ENCODE data around the gene DUOXA2. TPM values are rescaled to one million over a fixed set of nuclear protein-coding genes. Genes with fewer than 3 reads are reported as not detected.

DUOXA2 gene
- total RNA-seq, 1 donor: not detected

DNA sequence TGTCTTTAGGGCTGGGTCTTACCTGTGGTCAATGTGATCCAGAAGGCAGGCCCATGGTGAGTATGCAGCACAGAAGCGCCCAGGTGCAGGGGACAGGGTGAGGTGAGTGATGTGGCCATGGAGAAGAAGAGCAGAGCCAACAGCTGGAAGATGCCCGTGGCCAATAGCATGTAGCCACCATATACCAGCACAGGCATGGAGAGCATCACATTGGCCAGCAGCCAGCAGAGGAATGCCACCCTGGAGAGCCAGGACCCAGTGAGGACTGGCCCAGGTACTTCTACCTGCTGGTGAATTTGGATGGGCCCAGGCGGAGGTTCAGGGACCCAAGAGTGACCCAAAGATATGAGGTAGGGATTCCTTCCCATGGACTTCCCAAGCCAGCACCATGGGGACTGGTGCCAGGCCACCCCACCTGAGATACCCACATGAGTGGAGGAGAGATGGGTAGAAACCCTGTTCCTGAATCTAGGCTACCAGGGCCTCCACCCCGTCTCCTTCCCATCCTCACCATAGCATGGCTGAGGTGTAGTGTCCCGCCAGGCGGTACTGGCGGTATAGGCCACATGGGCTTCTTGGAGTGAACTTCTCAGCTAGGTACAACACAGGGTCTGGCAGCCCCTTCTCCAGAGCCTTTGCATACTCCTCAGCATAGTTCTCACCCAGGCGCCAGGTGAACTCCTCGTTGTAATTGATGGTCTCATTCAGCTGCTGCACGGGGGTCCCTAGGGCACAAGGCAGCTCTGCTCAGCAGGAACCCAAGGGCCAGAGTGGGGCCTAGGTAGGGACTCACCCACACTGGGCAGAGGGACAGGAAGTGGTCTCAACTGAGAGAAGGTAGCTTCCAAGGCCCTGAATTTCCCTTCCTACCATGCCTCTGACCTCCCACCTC, 6.2 kb downstream of the DUOXA2 start:
- TF ChIP-seq, protein P1, sequence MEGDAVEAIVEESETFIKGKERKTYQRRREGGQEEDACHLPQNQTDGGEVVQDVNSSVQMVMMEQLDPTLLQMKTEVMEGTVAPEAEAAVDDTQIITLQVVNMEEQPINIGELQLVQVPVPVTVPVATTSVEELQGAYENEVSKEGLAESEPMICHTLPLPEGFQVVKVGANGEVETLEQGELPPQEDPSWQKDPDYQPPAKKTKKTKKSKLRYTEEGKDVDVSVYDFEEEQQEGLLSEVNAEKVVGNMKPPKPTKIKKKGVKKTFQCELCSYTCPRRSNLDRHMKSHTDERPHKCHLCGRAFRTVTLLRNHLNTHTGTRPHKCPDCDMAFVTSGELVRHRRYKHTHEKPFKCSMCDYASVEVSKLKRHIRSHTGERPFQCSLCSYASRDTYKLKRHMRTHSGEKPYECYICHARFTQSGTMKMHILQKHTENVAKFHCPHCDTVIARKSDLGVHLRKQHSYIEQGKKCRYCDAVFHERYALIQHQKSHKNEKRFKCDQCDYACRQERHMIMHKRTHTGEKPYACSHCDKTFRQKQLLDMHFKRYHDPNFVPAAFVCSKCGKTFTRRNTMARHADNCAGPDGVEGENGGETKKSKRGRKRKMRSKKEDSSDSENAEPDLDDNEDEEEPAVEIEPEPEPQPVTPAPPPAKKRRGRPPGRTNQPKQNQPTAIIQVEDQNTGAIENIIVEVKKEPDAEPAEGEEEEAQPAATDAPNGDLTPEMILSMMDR (IDR thresholded peaks at IDR 0.05; ENCODE audit: insufficient read depth, low read length): no peak
- no peak overlapping the region for H3K4me3 ChIP-seq (ENCODE audit: low read depth, low read length)
- no peak for DNase-seq (ENCODE audit: low read depth)

DNA sequence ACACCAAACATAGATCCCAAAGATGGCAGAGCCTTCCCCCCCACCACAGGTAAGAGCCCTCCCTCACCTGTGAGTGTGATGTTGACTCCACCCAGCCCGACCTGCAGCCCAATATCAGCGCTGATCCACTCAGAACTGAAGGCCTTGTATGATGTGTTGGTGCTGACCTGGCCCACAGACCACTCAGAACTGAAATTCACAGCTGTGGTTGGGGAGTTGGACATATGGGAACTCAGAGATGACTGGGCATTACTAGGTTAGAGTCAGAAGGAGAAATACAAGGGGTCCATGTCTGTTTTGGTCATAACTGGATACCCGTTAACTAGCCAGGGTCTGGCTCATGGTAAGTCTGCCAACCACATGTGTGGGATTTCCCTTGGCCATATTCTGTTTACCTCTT, 6.9 kb downstream of the DUOXA2 start:
- H3K4me3 ChIP-seq (ENCODE audit: low read depth, low read length): no peak overlapping the region
- TF ChIP-seq, protein P1 (IDR thresholded peaks at IDR 0.05; ENCODE audit: insufficient read depth, low read length): no peak

DNA sequence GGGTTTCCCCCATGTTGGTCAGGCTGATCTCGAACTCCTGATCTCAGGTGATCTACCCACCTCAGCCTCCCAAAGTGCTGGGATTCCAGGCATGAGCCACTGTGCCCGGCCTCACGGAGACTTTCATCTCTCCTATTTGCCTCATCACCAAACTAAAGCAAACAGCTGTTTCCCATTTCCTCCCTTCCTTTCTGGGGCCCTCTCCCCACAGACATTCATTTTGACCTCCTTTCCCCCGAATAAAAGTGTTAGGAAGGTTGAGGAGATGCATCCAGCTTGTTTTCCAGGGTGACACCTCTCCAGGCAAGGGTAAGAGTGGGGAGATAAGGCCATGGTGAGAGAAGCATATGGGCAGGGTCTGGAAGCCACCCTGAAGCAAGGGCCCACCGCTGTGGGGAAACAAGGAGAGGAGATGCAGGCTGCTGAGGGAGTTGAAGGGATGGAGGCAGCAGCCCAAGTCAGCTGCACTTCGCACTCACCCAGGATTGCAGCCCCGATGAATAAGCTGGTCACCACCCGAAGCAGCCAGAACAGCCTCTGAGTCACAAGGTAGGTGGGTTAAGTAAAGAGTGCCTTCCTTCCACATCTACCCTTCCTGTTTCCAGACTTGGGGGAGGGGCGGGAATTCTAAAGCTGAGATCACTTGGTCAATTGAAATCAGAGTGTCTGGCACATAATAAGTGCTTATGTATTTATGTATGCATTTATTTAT, 7.7 kb downstream of the DUOXA2 start:
- H3K4me3 ChIP-seq (ENCODE audit: low read depth, low read length): no peak overlapping the region
- DNase-seq (ENCODE audit: low read depth): peak; percentile 82
- TF ChIP-seq, protein P1 (IDR thresholded peaks at IDR 0.05; ENCODE audit: insufficient read depth, low read length): no peak

More for the DNA sequence above, 6.9 kb downstream of the DUOXA2 start:
- no peak for DNase-seq (ENCODE audit: low read depth)

DNA sequence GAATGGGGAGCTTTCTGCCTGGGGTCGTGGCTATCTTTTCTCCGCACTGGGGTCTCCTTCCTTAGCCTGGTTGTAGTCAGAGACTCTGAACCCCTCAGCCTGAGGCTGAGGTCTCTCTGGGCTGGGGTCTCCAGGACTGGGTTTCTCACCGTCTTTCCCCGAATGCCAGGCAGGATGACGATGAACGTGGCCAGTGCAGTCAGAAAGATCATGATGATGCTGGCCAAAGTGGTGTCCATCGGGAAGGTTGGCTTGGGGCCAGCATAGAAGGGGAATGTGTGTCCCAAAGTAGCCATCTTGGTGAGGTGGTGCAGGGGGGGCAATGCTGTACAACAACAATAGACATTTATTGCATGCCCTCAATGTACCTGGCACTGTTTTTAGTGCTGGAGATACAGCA, 8.6 kb downstream of the DUOXA2 start:
- no peak overlapping the region for H3K4me3 ChIP-seq (ENCODE audit: low read depth, low read length)
- TF ChIP-seq, protein P1 (IDR thresholded peaks at IDR 0.05; ENCODE audit: insufficient read depth, low read length): no peak
- no peak for DNase-seq (ENCODE audit: low read depth)

DNA sequence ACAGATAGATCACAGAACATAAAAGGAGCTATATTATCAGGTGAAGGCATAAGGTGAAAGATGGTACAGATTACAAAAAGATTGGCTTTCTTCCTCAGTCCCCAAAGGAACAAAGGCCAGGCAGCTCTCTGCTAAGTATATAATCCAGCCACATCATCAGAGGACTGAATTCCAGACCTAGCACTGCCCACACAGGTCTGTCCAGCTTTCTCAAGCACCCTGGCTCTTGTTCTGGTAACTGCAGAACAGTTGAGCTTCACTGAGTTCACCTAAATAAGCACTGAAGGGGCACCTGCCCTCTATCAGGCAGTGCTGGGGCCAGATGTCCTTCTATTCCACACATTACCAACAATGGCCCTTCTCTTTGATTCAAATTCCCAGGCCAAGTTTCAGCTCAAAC, 9.3 kb downstream of the DUOXA2 start:
- DNase-seq (ENCODE audit: low read depth): no peak
- H3K4me3 ChIP-seq (ENCODE audit: low read depth, low read length): no peak overlapping the region
- TF ChIP-seq, protein P1 (IDR thresholded peaks at IDR 0.05; ENCODE audit: insufficient read depth, low read length): no peak

DNA sequence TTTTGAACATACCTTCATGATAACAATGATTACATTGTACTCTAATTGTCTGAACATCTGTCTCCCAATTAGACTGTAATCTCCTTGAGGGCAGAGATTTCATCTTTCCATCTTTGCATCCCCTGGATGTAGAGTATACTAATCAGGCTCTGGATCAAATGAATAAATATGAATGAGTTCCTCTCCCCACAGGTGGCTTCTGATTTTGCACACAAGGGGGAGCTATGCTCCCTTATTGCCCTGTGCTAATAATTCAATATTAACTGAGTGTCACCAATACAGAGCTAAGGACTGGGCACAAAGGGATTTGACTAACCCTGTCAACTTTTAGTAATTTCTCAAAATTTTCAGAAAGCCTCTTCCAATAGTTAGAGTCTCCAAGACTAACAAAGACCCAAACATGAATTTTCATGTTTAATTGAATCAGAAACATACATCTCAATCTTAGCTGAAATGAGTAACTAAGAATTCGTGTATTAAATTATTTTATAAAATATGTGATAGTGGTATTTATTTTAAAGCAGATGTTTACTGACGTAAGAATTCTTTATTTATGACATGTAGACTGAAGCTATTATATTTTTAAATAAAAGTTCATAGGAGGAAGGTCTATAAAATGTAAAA, 12.5 kb downstream of the DUOXA2 start:
- TF ChIP-seq, protein P1 (IDR thresholded peaks at IDR 0.05; ENCODE audit: insufficient read depth, low read length): peak; percentile 66
- H3K4me3 ChIP-seq (ENCODE audit: low read depth, low read length): no peak overlapping the region
- DNase-seq (ENCODE audit: low read depth): peak; percentile 34
